Fibroblast of lung (primary cell): ENCODE measurements around the gene TGFBR3L. TPM values are rescaled to one million over a fixed set of nuclear protein-coding genes. Genes with fewer than 3 reads are reported as not detected.

Experiments
- DNase-seq, 2 donors: peaks; one replicate each; pipeline versions ENCODE4 v3.0.0 to v3.0.0-alpha.2; 2010; ENCODE audit warnings: low read depth in 2 of 2
- H2AFZ ChIP-seq: 2 replicates; pipeline ENCODE4 v1.5.1; 2012; ENCODE audit warnings: low read length, control low read depth, inconsistent platforms
- H3K27ac ChIP-seq: 2 replicates; pipeline ENCODE4 v1.5.1; 2011; ENCODE audit warnings: low read length, control low read depth; ENCODE audit not compliant: insufficient read depth
- H3K27me3 ChIP-seq: 2 replicates; pipeline ENCODE4 v1.5.1; 2011; ENCODE audit warnings: mild to moderate bottlenecking, low read length; ENCODE audit not compliant: control insufficient read depth, insufficient read depth
- H3K36me3 ChIP-seq: 2 replicates; pipeline ENCODE4 v1.5.1; 2011; ENCODE audit warnings: low read length; ENCODE audit not compliant: control insufficient read depth, insufficient read depth
- H3K4me1 ChIP-seq: 2 replicates; pipeline ENCODE4 v1.5.1; 2011; ENCODE audit warnings: low read length; ENCODE audit not compliant: control insufficient read depth, insufficient read depth; ENCODE audit errors: extremely low read depth
- H3K4me2 ChIP-seq: 2 replicates; pipeline ENCODE4 v1.5.1; 2011; ENCODE audit warnings: low read length, control low read depth; ENCODE audit not compliant: insufficient read depth; ENCODE audit errors: extremely low read depth
- H3K4me3 ChIP-seq, 4 experiments: fragments of 200-600 bp in 1 of 4; sonication (generic) in 1 of 4; replicated peaks in 1 of 4; 2 replicates each; pipeline ENCODE4 v1.5.1; 2011 to 2016; ENCODE audit warnings: low read length in 4 of 4, low read depth in 3 of 4, mild to moderate bottlenecking in 3 of 4, control low read depth in 2 of 4, inconsistent platforms in 1 of 4, mixed read lengths in 1 of 4; ENCODE audit not compliant: insufficient read depth in 1 of 4; ENCODE audit errors: control extremely low read depth in 1 of 4
- H3K79me2 ChIP-seq: 2 replicates; pipeline ENCODE4 v1.5.1; 2012; ENCODE audit warnings: mild to moderate bottlenecking, low read length, inconsistent platforms; ENCODE audit not compliant: control insufficient read depth, insufficient read depth
- H3K9ac ChIP-seq: 2 replicates; pipeline ENCODE4 v1.5.1; 2011; ENCODE audit warnings: mild to moderate bottlenecking, low read length, control low read depth; ENCODE audit not compliant: insufficient read depth
- H3K9me3 ChIP-seq: 2 replicates; pipeline ENCODE4 v1.5.1; 2012; ENCODE audit warnings: low read depth, low read length; ENCODE audit not compliant: control insufficient read depth, insufficient read depth
- H4K20me1 ChIP-seq: 2 replicates; pipeline ENCODE4 v1.5.1; 2011; ENCODE audit warnings: low read length; ENCODE audit not compliant: control insufficient read depth, insufficient read depth; ENCODE audit errors: extremely low read depth
- CTCF ChIP-seq, 2 donors: IDR thresholded peaks in 1 of 2; conservative IDR thresholded peaks in 1 of 2; 1 replicate in 1 of 2; 2 replicates in 1 of 2; pipeline ENCODE4 v1.5.1; 2011 to 2012; ENCODE audit warnings: low read length in 2 of 2, control low read depth in 1 of 2, inconsistent platforms in 1 of 2, low read depth in 1 of 2, mild to moderate bottlenecking in 1 of 2
- EZH2 ChIP-seq: IDR thresholded peaks from 2 replicates; pipeline ENCODE4 v1.5.1; 2012; ENCODE audit warnings: low read length, control low read depth, mild to moderate bottlenecking; ENCODE audit errors: missing control alignments
- polyA plus RNA-seq, 2 donors: library from polyadenylated mRNA; depleted of rRNA in 1 of 2; stranded (reverse) in 1 of 2; unstranded in 1 of 2; fragments of >200 nt; gene quantifications; 2 replicates each; pipeline ENCODE4 v1.2.1, GENCODE V29; 2011 to 2012; ENCODE audit warnings: missing spikeins in 1 of 2
- total RNA-seq: library from RNA; depleted of rRNA; stranded (reverse); fragments of >200 nt; gene quantifications from 2 replicates; pipeline ENCODE4 v1.2.1, GENCODE V29; 2014

Gene TGFBR3L
- total and polyA plus RNA-seq, 2 donors (not counting 1 experiment from before 2014, with no cell fraction given), result 1.3 TPM; not detected in 1

GRCh38 chr19:7899751-7900378, 14.8 kb upstream of the TGFBR3L start:
- Histone ChIP-seq H3K79me2 (peaks cover 9% of the 10 kb centered on the region), H3K4me1 (peaks cover 3% of the 10 kb centered on the region), H3K4me3 (no peak overlapping the region), H2AFZ (no peak overlapping the region), H3K27me3 (no peaks in the 10 kb centered on the region), H3K4me2 (no peak overlapping the region), H4K20me1 (no peaks in the 10 kb centered on the region), H3K9me3 (no peaks in the 10 kb centered on the region), H3K9ac (no peak overlapping the region), H3K27ac (no peak overlapping the region), H3K36me3 (peaks cover 2% of the 10 kb centered on the region)
- TF ChIP-seq CTCF (conservative IDR thresholded peaks at IDR 0.05 in 1 of 2, IDR thresholded peaks at IDR 0.05 in 1 of 2; ENCODE audit: low read depth in 1 of 2, low read length in 2 of 2) (no peak), EZH2 (no peak)
- DNase-seq, result no peak

DNA sequence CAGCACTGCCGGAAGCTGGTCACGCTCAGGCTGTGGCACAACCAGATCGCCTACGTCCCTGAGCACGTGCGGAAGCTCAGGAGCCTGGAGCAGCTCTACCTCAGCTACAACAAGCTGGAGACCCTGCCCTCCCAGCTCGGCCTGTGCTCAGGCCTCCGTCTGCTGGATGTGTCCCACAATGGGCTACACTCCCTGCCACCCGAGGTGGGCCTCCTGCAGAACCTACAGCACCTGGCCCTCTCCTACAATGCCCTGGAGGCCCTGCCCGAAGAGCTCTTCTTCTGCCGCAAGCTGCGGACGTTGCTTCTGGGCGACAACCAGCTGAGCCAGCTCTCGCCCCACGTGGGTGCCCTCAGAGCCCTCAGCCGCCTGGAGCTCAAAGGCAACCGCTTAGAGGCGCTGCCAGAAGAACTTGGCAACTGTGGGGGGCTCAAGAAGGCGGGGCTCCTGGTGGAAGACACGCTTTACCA, 14.2 kb upstream of the TGFBR3L start:
- Histone ChIP-seq H2AFZ (no peak overlapping the region), H3K27ac (no peak overlapping the region), H3K36me3 (peaks cover 2% of the 10 kb centered on the region), H4K20me1 (no peaks in the 10 kb centered on the region), H3K79me2 (peaks cover 14% of the 10 kb centered on the region), H3K9ac (no peak overlapping the region), H3K9me3 (no peaks in the 10 kb centered on the region), H3K4me2 (no peak overlapping the region), H3K4me3 (no peak overlapping the region), H3K27me3 (no peaks in the 10 kb centered on the region), H3K4me1 (peaks cover 6% of the 10 kb centered on the region)
- DNase-seq, result no peak
- TF ChIP-seq CTCF (conservative IDR thresholded peaks at IDR 0.05 in 1 of 2, IDR thresholded peaks at IDR 0.05 in 1 of 2; ENCODE audit: low read depth in 1 of 2, low read length in 2 of 2) (no peak), EZH2 (no peak)

GRCh38 chr19:7900931-7901330, 13.7 kb upstream of the TGFBR3L start:
- H4K20me1 ChIP-seq, result no peaks in the 10 kb centered on the region
- no peaks in the 10 kb centered on the region for H3K27me3 ChIP-seq
- no peak overlapping the region for H3K4me2 ChIP-seq
- no peak overlapping the region for H2AFZ ChIP-seq
- no peak for TF ChIP-seq EZH2
- TF ChIP-seq CTCF (conservative IDR thresholded peaks at IDR 0.05 in 1 of 2, IDR thresholded peaks at IDR 0.05 in 1 of 2; ENCODE audit: low read depth in 1 of 2, low read length in 2 of 2), result no peak
- DNase-seq, result no peak
- no peaks in the 10 kb centered on the region for H3K9me3 ChIP-seq
- H3K4me1 ChIP-seq, result peaks cover 6% of the 10 kb centered on the region
- H3K9ac ChIP-seq, result no peak overlapping the region
- H3K36me3 ChIP-seq, result peaks cover 2% of the 10 kb centered on the region
- H3K27ac ChIP-seq, result no peak overlapping the region
- H3K4me3 ChIP-seq, result no peak overlapping the region
- H3K79me2 ChIP-seq, result peaks cover 19% of the 10 kb centered on the region
